ENCODE measurements around the gene EPHB3.

The EPHB3 gene

GRCh38 chr3:184596886-184597575, 35.4 kb downstream of the EPHB3 start:
- DNase-seq (ENCODE audit: low read depth) = no peak
- TF ChIP-seq CTCF (conservative IDR thresholded peaks at IDR 0.05; ENCODE audit: control insufficient read depth, insufficient read depth, low read depth, low read length) = no peak
- H3K4me3 ChIP-seq (ENCODE audit: control insufficient read depth, low read depth, low read length) = no peak overlapping the region

GRCh38 chr3:184597829-184598573, 36.4 kb downstream of the EPHB3 start:
- TF ChIP-seq CTCF (conservative IDR thresholded peaks at IDR 0.05; ENCODE audit: control insufficient read depth, insufficient read depth, low read depth, low read length) = no peak
- no peak for DNase-seq (ENCODE audit: low read depth)
- no peak overlapping the region for H3K4me3 ChIP-seq (ENCODE audit: control insufficient read depth, low read depth, low read length)

- TF ChIP-seq CTCF (conservative IDR thresholded peaks at IDR 0.05; ENCODE audit: control insufficient read depth, insufficient read depth, low read depth, low read length) = no peak
- no peak overlapping the region for H3K4me3 ChIP-seq (ENCODE audit: control insufficient read depth, low read depth, low read length)
Observed at GRCh38 chr3:184598574-184598927, 37.0 kb downstream of the EPHB3 start.

GRCh38 chr3:184599143-184599542, 37.6 kb downstream of the EPHB3 start:
- TF ChIP-seq CTCF (conservative IDR thresholded peaks at IDR 0.05; ENCODE audit: control insufficient read depth, insufficient read depth, low read depth, low read length) = no peak
- no peak for DNase-seq (ENCODE audit: low read depth)
- no peak overlapping the region for H3K4me3 ChIP-seq (ENCODE audit: control insufficient read depth, low read depth, low read length)

More at GRCh38 chr3:184598574-184598927, 37.0 kb downstream of the EPHB3 start:
- no peak for DNase-seq (ENCODE audit: low read depth)

GRCh38 chr3:184600685-184601377, 39.2 kb downstream of the EPHB3 start:
- no peak for DNase-seq (ENCODE audit: low read depth)
- no peak overlapping the region for H3K4me3 ChIP-seq (ENCODE audit: control insufficient read depth, low read depth, low read length)
- TF ChIP-seq CTCF (conservative IDR thresholded peaks at IDR 0.05; ENCODE audit: control insufficient read depth, insufficient read depth, low read depth, low read length) = no peak

- no peak overlapping the region for H3K4me3 ChIP-seq (ENCODE audit: control insufficient read depth, low read depth, low read length)
- no peak for TF ChIP-seq CTCF (conservative IDR thresholded peaks at IDR 0.05; ENCODE audit: control insufficient read depth, insufficient read depth, low read depth, low read length)
- no peak for DNase-seq (ENCODE audit: low read depth)
Observed at GRCh38 chr3:184601576-184602371, 40.2 kb downstream of the EPHB3 start.
